GM11168 (cell line): Measurements from ENCODE around the gene OR2J3.
"Not testable (repeated sequence)": the region's sequence is repeated elsewhere in the genome, so short reads cannot be mapped to it uniquely, and the experiment has no call there.

Experiments
- in situ Hi-C: fragments of 300-500 bp; cut with MboI; formaldehyde crosslinking; loops from one replicate; pipeline ENCODE4 v1.12.0; 2022; ENCODE audit warnings: low sequenced_read_pairs; ENCODE audit not compliant: unreplicated experiment

The OR2J3 gene

DNA sequence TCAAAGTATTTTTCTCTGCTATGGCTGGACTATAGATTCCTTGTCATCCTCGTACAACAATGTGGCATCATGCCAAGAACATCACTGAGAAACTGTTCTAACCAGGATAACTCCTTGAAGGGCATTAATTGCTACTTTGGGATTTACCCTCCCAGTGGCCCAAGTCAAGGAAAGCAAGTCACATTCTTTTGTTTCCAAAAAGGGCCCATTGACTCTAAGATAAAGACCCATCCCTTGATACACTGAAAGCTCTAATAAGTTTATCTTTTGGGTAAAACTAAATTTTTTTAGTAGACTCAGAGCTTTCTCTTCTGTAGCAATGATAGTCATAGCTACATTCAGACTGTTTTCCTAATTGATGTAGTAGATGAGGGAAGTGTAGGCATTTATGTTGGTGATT lies at the start of gene OR2J3:
Gene OR2J3, plus strand, starts transcription at position 301 of the 400 bp plus-strand sequence. CDS start 3,833 bp downstream, outside the sequence.
- in situ Hi-C loops, result no loop called here

DNA sequence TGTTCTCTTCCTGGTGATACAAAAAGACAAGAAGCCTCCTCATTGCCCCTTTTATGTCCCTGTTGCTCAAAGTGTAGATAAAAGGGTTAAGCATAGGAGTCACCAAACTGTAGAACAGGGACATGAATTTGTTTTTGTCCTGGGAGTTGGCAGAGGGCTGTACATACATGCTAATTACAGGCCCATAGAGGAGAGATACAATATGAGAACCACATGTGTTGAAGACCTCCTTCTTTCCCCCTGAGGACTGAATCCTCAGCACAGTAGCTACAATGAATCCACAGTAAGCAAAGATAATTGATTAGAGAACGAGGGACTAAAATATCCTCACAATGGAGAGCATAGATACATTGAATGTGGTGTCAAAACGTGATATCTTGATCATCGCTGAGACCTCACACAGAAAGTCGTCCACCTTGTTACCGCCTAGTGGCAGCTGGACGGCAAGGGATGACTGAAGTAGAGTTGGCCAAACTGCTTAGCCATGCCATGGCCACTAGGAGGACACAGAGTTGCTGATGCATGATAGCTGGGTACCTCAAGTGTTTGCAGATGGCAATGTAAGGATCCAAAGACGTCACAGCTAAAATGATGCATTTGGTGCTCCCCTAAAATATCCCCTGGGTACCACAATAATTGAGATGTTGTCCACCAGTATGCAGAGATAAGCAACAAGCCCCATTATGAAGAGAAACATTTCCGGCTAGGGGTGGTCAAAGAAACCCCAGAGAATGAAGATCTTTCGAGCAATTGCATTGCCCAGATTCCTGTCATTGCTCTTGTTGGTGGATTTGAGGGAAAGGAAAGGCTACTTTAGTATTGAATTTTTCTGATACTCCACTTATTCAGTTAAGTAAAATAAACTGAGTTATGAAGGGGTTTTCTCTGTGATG lies 35.8 kb upstream of the OR2J3 start:
- in situ Hi-C loops, result no loop called here

DNA sequence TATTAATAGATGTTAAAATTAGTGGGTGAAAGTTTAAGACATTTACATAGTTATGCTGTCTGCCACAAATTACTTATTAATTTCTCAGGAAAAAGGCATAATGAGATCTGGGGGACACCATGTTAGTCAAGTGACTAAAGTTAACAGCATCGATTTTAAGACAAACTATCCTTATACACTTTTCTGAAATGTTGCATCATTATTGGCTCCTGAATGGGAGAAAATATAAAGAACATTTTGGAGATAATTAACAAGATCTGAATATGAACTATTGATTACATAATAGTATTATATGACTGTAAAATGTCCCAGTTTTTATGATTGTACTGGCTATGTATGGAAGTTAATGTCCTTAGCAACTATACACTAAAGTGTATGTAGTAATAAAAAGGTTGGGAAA lies 28.7 kb upstream of the OR2J3 start:
- in situ Hi-C loops, result no loop called here

DNA sequence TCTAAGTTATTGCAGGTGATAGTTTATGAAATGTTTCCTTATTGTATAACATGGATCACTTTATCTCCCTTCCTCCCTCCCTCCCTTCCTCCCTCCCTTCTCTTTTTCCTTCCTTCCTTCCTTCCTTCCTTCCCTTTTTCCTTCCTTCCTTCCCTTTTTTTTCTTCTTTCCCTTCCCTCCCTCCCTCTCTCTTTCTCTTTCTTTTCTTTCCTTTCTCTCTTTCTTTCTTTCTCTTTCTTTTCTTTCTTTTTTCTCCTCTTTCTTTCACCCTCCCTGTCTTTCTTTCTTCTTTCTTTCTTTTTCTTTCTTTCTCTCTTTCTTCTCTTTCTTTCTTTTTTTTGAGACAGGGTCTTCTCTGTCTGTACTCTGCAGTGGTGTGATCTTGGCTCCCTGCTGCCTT lies 26.5 kb upstream of the OR2J3 start:
- in situ Hi-C loops, result no loop called here

DNA sequence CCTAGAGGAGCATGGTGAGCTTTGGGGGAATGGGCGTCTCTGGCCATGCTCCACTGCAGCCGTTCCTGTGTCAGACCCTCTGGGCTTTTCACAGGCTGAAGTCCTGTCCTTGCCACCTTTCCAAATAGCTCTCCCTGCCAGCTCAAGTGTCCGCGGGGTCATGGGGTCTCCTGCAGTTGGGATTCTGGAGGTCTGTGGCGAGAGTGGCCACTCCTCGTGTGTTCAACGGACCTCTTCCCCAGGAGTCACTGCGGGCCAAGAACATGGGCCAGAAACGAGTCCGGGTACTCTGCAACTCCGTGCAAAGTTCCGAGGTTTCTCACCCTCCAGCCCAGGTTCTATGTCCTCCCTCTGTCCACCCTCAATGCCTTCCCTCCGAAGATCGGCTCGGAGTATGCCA lies 25.4 kb upstream of the OR2J3 start:
- in situ Hi-C loops, result no loop called here

DNA sequence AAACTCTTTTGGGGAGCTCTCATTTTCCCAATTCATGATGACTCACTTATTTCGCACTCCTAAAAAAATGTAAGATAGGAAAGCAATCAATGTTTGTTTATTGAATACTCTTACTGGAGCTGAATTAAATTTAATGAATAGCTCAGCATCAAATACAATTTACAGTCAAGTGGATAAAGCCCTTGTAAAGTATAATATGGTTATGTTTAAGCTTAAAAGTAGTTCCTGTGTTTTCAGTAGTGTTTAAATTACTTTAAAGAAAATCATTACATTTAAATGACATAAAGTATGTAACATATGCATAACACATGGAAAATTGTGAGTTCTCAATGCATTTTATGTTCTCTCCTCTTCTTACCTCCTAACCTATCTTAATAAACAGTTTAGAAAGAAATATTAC lies 20.6 kb upstream of the OR2J3 start, which contains the start of gene OR2B3:
Gene OR2B3, minus strand, starts transcription at position 101 of the 400 bp plus-strand sequence. Its CDS starts 65 bp downstream, at position 36.
- in situ Hi-C loops, result no loop called here

DNA sequence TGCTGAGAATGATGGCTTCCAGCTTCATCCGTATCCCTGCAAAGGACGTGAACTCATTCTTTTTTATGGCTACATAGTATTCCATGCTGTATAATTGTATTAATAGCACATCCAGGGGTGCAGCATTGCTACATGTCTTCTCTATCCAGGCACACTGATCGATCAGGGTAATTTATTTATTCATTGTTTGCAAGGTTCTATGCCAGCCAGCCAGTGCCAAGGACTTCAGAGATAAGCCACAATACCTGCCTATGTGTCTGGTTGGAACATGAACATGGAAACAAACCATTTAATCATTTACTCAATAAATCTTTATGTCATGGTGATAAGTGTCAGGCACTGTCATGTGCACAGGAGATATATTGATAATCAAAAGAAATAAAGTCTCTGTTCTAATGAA lies 14.9 kb upstream of the OR2J3 start:
- in situ Hi-C loops, result no loop called here

DNA sequence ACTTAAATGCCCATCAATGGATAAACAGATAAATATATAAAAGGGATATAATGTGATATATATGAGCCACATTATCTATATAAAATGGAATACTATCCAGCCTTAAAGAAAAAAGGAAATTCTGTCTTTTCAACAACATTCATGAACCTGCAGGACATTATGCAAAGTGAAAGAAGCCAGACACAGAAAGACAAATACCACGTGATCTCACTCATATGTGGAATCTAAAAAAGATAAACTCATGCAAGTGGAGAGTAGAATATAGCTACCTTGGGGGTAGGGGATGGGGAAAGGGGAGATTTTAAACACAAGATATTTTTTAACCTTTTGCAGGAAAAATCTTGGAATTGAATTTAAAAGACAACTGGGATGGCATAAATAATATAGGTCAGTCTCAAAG lies 10.1 kb upstream of the OR2J3 start:
- in situ Hi-C loops, result no loop called here

DNA sequence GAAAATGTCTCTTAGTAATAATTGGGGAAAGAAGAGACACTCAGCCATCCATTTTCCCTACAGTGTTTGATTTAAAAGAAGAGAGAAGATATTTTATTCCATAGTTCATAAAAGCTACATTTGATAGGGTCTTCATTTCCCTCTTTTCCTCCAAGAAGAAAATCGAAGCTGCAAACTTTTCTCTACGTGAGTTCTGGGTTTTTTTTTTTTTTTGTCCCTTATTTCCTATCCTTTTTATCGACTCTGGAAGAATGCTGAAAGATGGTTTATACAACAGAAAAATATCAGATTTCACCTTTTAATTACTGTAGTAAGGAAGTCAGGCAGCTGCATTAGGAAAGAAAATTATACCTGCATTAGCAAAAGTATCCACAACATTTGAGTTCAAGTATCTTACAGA lies 8.7 kb upstream of the OR2J3 start, which contains the start of gene OR2J1:
Gene OR2J1, plus strand, starts transcription at position 301 of the 400 bp plus-strand sequence. CDS start 1,453 bp downstream, outside the sequence.
- in situ Hi-C loops, result no loop called here

DNA sequence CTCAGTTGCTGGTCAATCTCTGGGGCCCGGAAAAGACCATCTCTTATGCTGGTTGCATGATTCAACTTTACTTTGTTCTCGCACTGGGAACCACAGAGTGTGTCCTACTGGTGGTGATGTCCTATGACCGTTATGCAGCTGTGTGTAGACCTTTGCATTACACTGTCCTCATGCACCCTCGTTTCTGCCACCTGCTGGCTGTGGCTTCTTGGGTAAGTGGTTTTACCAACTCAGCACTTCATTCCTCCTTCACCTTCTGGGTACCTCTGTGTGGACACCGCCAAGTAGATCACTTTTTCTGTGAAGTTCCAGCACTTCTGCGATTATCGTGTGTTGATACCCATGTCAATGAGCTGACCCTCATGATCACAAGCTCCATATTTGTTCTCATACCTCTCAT lies 4.3 kb downstream of the OR2J3 start:
- in situ Hi-C loops, result no loop called here

DNA sequence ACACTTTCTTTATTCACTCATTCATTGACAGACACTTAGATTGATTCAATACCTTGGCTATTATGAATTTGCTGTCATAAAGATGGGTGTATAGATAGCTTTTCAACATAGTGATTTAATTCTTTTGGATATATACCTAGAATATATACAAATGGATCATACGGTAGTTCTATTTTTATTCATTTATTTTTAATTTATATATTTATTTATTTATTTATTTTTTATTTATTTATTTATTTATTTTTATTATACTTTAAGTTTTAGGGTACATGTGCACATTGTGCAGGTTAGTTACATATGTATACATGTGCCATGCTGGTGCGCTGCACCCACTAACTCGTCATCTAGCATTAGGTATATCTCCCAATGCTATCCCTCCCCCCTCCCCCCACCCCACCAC lies 7.1 kb downstream of the OR2J3 start:
- in situ Hi-C loops, result not testable (repeated sequence)

DNA sequence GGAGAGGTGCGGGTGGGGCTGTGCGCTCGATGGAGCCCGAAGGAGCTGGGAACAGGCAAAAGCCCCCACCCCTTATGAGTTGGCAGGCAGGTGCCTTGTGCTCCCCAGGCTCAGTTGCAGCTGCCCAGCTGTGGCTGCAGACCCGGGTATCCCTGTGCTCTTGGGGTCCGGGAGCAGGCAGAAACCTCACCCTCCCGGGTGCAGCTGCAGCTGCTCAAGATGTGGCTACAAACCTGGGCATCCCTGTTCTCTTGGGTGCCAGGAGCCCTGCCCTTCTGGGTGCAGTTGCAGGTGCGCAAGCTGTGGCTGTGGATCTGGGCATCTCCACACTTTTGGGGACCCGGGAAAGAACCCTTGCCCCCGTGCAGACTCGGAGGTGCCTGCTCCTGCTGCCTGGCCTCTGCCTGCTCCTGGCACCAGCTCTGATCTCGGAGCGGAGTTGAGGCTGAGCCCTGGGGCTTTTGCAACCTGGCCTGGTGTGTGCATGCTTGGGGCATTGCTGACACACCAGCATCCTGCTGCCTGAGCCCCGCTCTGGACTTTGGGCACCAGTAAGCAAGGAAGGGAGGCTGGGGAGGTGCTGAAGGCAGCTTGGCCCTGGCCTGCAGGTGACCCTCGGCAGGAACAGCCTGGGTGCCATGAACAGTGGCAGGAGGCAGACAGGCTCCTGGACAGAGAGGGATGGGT lies 21.6 kb downstream of the OR2J3 start:
- in situ Hi-C loops, result no loop called here

DNA sequence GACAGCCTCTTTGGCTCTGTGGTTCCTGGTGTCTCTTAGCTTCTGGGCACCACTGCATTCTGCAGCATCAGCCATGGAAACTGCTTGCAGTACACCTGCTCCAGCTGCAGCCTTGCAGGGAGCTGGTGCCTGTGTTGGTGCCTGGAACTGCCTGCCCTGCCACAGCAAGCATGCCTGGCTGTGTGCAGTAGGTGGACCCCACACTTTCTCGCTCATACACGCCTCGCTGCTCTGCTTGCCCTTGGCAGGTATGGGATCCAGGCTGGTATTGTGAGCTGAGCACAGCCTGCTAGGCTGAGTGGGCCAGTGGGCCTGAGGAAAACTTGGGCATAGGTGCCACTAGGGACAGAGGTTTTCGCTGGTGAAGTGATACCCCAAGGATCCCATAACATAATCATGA lies 22.8 kb downstream of the OR2J3 start:
- in situ Hi-C loops, result no loop called here

DNA sequence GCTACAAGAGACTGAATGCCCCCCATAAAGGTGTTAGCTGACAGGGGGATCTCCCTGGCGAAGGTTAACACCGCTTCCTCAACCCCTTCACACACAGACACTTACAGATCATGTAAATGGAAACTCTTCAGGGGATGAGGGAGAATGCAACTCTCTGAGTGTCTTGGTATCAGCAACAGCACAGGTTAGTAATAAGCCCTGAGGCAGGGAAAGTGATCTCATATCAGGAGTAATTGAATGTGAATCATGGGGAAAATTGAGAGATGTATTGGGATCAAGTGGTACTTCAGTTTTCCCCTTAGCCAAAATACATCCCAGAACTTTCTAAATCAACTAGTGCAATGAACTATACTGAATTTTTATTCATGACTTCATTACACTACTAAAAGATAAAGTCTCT lies 23.8 kb downstream of the OR2J3 start:
- in situ Hi-C loops, result no loop called here

DNA sequence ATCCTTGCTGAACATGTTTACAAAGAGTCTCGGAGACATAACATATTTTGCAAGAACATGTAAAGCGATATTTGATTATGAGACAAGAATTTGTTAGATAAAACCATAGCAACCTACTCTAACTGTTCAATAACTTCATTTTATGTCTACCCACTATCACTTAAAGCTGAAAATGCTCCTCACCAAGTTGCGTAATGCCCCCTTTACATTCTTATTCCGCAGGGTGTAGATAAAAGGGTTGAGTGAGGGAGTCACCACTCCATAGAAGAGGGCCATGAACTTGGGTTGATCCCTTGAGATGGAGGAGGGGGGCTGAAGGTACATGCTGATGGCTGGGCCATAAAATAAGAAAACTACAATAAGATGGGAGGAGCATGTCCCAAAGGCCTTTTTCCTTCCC lies 29.9 kb downstream of the OR2J3 start:
- in situ Hi-C loops, result no loop called here

DNA sequence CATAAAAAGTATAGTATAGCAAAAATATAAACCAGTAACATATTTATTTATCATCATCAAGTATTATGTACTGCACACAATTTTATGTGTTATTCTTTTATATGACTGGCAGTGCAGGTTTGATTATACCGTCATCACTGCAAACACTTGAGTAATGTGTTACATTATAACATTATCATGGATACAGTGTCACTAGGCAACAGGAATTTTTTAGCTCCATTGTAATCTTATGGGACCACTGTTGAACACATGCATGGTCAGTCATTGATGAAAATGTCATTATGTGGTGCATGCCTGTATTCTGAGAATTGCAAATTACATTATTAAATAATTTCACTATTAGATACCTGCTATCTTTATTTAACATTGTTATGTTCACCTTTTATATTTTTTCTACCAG lies 33.7 kb downstream of the OR2J3 start:
- in situ Hi-C loops, result no loop called here

DNA sequence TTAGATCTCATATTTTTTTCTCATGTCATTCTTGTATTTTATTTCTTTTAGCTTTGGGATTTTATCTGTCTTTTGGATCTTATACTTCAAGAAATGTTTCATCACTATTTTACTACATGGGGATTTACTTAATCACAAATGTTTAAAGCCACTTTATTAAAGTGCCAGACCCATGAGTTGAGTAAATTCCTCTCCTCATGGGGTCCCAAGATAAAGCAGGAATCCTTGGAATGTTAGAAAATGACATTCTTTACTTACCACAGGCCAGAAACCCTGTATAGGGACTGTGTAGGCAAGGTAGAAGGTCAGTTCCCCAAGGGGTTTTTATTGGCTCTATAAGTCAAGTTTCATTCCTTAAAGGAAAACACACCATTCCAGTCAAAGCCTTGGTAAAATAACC lies 34.5 kb downstream of the OR2J3 start:
- in situ Hi-C loops, result no loop called here

DNA sequence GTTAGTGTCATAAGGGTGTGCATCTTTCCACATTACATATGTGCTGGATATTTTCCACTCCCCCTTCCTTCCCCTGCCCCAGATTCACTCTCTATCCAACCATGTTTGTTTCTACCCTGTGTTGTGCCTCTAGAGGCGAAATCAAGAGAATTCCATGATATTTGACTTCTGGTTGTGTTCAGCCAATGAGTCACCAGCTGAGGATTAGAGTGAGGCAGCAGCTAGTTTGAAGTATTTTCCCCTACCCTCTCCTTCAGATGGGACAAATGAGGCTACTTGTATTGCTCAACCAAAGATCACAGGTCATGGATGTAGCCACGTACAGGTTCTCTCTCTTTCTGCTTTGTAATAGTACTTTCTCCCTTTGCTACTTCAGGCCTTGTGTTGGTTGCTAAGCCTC lies 38.3 kb downstream of the OR2J3 start:
- in situ Hi-C loops, result no loop called here

DNA sequence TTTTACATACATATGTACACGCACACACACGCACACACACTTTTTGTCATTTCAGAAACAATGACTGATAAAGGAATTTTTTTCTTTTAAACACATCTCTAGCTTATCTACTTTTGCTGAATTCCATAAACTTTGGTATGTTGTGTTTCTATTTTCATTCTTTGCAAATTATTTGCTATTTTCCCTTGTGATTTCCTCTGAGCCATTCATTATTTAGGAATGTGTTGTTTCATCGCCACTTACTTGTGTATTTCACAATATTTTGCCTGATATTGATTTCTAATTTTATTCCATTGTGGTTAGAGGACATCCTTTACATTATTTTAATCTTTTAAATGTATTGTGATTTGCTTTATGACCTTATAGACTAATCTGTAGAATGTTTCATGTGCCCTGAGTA lies 39.2 kb downstream of the OR2J3 start:
- in situ Hi-C loops, result no loop called here

DNA sequence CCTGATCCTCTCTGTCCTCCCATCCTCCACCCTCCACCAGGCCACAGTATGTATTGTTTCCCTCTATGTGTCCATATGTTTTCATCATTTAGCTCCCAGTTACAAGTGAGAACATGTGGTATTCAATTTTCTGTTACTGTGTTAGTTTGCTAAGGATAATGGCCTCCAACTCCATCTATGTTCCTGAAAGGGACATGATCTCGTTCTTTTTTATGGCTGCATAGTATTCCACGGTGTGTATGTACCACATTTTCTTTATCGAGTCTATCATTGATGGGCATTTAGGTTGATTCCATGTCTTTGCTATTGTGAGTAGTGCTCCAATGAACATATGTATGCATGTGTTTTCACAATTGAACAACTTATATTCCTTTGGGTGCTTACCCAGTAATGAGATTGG lies 41.6 kb downstream of the OR2J3 start:
- in situ Hi-C loops, result not testable (repeated sequence)

DNA sequence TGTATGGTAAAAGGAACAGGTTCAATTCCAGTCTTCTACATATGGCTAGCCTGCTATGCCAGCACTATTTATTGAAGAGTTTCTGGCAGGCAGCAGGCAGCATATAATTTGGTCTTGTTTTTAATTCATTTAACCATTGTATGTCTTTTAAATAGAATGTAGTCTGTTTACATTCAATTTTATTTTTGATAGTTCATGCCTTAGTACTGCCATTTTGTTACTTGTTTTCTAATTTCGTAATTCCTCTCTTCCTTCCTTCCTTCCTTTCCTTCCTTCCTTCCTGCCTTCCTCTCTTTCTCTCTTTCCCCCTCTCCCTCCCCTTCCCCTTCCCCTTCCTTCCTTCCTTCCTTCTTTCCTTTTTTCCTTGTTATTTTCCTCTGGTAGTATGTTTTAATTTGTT lies 45.2 kb downstream of the OR2J3 start:
- in situ Hi-C loops, result no loop called here
